ENCODE results near the gene TTC39C. TPM values are rescaled to one million over a fixed set of nuclear protein-coding genes. Genes with fewer than 3 reads are reported as not detected.
"Not testable (repeated sequence)": the region's sequence is repeated elsewhere in the genome, so short reads cannot be mapped to it uniquely, and the experiment has no call there.

The TTC39C gene
- total RNA-seq, 1 donor from 2014 or later = 68.4 TPM

DNA sequence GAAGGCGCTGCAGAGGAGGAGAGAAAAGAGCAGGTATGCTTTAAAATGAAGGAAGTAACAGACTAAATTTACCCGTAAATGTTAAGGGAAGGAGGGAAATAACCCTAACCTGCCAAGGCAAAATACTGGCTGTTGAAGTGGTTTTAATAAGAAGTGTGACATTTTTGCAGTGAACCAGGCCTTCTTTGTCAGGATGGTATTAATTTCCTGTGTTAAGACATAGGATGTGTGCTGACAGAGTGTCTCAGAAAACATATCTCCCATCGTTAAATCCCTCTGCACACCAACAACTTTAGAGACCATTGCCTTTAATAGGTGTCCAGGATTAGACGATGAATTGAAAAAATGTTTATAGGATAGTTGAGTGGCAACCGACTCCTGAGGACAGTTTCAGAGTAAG lies 9.9 kb downstream of the TTC39C start:
- Mint-ChIP-seq H3K4me1 (peaks cover 67% of the 10 kb centered on the region), H3K27me3 (no peaks in the 10 kb centered on the region), H3K27ac (no peak overlapping the region), H3K9me3 (no peaks in the 10 kb centered on the region), H3K36me3 (ENCODE audit: low read depth) (peaks cover 36% of the 10 kb centered on the region), H3K4me3 (no peak overlapping the region)
- ChIA-PET CTCF (no interaction called here), POLR2A (no interaction called here)
- TF ChIP-seq, protein P1, sequence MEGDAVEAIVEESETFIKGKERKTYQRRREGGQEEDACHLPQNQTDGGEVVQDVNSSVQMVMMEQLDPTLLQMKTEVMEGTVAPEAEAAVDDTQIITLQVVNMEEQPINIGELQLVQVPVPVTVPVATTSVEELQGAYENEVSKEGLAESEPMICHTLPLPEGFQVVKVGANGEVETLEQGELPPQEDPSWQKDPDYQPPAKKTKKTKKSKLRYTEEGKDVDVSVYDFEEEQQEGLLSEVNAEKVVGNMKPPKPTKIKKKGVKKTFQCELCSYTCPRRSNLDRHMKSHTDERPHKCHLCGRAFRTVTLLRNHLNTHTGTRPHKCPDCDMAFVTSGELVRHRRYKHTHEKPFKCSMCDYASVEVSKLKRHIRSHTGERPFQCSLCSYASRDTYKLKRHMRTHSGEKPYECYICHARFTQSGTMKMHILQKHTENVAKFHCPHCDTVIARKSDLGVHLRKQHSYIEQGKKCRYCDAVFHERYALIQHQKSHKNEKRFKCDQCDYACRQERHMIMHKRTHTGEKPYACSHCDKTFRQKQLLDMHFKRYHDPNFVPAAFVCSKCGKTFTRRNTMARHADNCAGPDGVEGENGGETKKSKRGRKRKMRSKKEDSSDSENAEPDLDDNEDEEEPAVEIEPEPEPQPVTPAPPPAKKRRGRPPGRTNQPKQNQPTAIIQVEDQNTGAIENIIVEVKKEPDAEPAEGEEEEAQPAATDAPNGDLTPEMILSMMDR (IDR thresholded peaks at IDR 0.05) = no peak
- intact Hi-C loops (cut with micrococcal nuclease) = no loop called here
- ATAC-seq (ENCODE audit: low read depth) (no peak), DNase-seq (no peak)

DNA sequence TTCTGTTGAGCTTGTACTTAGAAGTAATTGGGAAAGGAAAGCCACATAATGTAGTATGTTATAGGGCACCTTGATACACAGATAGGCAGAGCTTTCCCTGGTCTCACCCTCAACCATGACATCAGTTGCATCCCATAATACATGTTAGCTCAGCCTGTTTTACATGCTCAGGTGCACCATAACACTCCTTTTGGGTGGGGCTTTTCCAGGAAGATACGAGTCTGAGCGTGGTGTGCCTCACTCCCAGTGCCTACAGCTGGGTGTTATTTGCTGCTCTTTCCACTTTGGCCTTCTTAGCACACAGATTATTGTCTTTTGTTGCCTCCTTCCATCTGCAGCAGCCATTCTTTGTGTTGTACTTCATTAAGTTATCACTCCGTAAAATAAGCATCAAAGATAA lies 11.9 kb downstream of the TTC39C start:
- Mint-ChIP-seq H3K4me1 (peaks cover 58% of the 10 kb centered on the region), H3K36me3 (ENCODE audit: low read depth) (peaks cover 29% of the 10 kb centered on the region), H3K27me3 (no peaks in the 10 kb centered on the region), H3K4me3 (no peak overlapping the region), H3K27ac (no peak overlapping the region), H3K9me3 (no peaks in the 10 kb centered on the region)
- ChIA-PET POLR2A (no interaction called here), CTCF (no interaction called here)
- intact Hi-C loops (cut with micrococcal nuclease) = no loop called here
- DNase-seq (no peak), ATAC-seq (ENCODE audit: low read depth) (no peak)
- TF ChIP-seq, protein P1 (IDR thresholded peaks at IDR 0.05) = no peak

DNA sequence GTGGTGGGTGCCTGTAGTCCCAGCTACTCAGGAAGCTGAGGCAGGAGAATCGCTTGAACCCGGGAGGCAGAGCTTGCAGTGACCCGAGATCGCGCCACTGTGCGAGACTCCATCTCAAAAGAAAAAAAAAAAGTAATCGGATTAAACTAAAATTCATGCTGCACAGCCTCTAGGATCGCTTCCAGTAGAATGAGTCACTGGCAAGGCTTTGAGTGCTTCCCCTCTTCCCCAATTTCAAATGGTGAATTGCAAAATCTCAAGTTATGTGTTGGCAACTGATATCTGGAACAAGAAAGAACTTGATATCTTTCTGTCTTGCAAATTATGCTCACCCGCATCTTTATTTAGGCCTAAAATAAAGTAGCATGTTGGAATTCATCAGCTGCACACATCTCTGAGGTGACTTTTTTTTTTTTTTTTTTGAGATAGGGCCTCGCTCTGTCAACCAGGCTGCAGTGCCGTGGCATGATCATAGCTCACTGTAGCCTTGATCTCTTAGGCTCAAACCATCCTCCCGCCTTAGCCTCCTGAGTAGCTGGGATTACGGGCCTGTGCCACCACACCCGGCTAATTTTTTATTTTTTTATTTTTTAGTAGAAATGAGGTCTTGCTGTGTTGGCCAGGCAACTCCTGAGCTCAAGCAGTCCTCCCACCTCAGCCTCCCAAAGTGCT lies 12.7 kb downstream of the TTC39C start:
- ATAC-seq (ENCODE audit: low read depth) = no peak

DNA sequence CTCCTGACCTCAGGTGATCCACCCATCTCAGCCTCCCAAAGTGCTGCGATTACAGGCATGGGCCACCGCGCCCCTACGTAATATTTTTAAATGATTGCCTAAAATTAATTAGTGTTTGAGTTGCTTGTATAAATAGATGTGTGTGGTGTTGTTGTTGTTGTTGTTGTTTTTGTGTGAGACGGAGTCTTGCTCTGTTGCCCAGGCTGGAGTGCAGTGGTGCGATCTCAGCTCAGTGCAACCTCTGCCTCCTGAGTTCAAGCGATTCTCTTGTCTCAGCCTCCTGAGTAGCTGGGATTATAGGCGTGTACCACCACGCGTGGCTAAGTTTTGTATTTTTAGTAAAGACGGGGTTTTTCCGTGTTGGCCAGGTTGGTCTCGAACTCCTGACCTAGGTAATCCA lies 14.4 kb downstream of the TTC39C start:
- intact Hi-C loops (cut with micrococcal nuclease); ATAC-seq (ENCODE audit: low read depth); H3K4me3 Mint-ChIP-seq; H3K27me3 Mint-ChIP-seq; POLR2A ChIA-PET; CTCF ChIA-PET; H3K27ac Mint-ChIP-seq; DNase-seq; H3K9me3 Mint-ChIP-seq: not testable (repeated sequence)
- Mint-ChIP-seq H3K36me3 (ENCODE audit: low read depth) (peaks cover 14% of the 10 kb centered on the region), H3K4me1 (peaks cover 55% of the 10 kb centered on the region)

More for the DNA sequence above, 12.7 kb downstream of the TTC39C start:
- intact Hi-C loops (cut with micrococcal nuclease) = no loop called here
- ChIA-PET POLR2A (no interaction called here), CTCF (no interaction called here)
- peaks cover 58% of the 10 kb centered on the region for H3K4me1 Mint-ChIP-seq
- no peak overlapping the region for H3K27ac Mint-ChIP-seq
- no peak for DNase-seq
- H3K4me3 Mint-ChIP-seq = no peak overlapping the region
- TF ChIP-seq, protein P1 (IDR thresholded peaks at IDR 0.05) = no peak
- H3K27me3 Mint-ChIP-seq = no peaks in the 10 kb centered on the region
- peaks cover 22% of the 10 kb centered on the region for H3K36me3 Mint-ChIP-seq (ENCODE audit: low read depth)
- no peaks in the 10 kb centered on the region for H3K9me3 Mint-ChIP-seq

DNA sequence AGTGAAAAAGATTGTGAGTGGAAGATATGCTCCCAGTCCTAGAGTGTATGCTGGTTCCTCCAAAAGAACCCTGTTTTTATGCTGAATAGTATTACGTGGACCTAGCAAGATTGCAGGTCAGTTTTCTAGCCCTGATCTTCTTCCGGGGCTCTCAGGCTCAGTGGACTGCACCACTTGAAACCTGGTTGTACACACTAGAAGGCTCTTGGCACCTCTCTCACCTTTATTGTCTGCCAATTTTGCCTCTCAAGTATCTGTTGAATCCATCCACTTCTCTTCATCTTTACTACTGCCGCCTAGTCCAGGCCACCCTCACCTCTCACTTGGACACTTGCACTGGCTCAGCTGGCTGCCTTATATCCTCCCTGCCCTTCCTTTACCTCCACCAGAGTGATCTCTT lies 16.8 kb downstream of the TTC39C start:
- no peak for DNase-seq
- ChIA-PET POLR2A (no interaction called here), CTCF (no interaction called here)
- Mint-ChIP-seq H3K27ac (no peak overlapping the region), H3K4me3 (no peak overlapping the region), H3K4me1 (peaks cover 48% of the 10 kb centered on the region), H3K27me3 (no peaks in the 10 kb centered on the region), H3K9me3 (no peaks in the 10 kb centered on the region), H3K36me3 (ENCODE audit: low read depth) (peaks cover 11% of the 10 kb centered on the region)
- intact Hi-C loops (cut with micrococcal nuclease) = no loop called here
- TF ChIP-seq, protein P1 (IDR thresholded peaks at IDR 0.05) = no peak
- no peak for ATAC-seq (ENCODE audit: low read depth)

DNA sequence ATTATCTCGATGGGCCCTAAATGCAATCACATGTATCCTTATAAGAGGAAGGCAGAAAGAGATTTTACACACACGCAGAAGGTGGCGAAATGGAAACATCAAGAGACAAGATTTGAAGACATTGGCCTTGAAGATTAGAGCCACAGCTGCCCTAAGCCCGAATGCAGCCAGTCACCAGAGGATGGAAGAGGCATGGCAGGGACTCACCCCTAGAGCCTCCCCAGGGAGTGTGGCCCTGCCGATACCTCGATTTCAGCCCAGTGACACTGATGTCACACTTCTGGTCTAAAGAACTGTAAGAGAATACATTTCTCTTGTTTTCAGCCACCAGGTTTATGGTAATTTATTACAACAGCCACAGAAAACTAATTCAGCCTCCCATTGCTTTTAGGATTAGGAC lies 17.4 kb downstream of the TTC39C start:
- Mint-ChIP-seq H3K36me3 (ENCODE audit: low read depth) (peaks cover 6% of the 10 kb centered on the region), H3K9me3 (no peaks in the 10 kb centered on the region), H3K4me3 (no peak overlapping the region), H3K4me1 (peaks cover 47% of the 10 kb centered on the region), H3K27me3 (no peaks in the 10 kb centered on the region), H3K27ac (no peak overlapping the region)
- ATAC-seq (ENCODE audit: low read depth) (peak; percentile 85), DNase-seq (no peak)
- TF ChIP-seq, protein P1 (IDR thresholded peaks at IDR 0.05) = no peak
- CTCF ChIA-PET = no interaction called here
- intact Hi-C loops (cut with micrococcal nuclease) = loop anchor here (2.0 kb wide), 1 partner anchor 13 kb away; no protein-coding TSS in a partner anchor
- POLR2A ChIA-PET = no interaction called here
